Astrocyte (in vitro differentiated cells and primary cell): ENCODE data around the gene KRTAP5-10. TPM values are rescaled to one million over a fixed set of nuclear protein-coding genes. Genes with fewer than 3 reads are reported as not detected.
"Not testable (repeated sequence)": the region's sequence is repeated elsewhere in the genome, so short reads cannot be mapped to it uniquely, and the experiment has no call there.

Experiments used
- DNase-seq: peaks from one replicate; pipeline ENCODE4 v3.0.0-alpha.2; 2010; ENCODE audit warnings: low read depth
- FAIRE-seq: peaks from 2 replicates; lab custom pipeline; 2011; peaks lifted over from hg19 to GRCh38; lab: Jason Lieb, UNC
- H2AFZ ChIP-seq: 2 replicates; pipeline ENCODE4 v1.6.0; 2012; ENCODE audit warnings: low read depth, low read length, inconsistent platforms
- H3K27ac ChIP-seq: 2 replicates; pipeline ENCODE4 v1.5.1; 2011; ENCODE audit warnings: low read depth, low read length, inconsistent platforms
- H3K27me3 ChIP-seq: 2 replicates; pipeline ENCODE4 v1.6.0; 2011; ENCODE audit warnings: low read length, inconsistent platforms; ENCODE audit not compliant: insufficient read depth
- H3K36me3 ChIP-seq: 2 replicates; pipeline ENCODE4 v1.5.1; 2011; ENCODE audit warnings: low read length, inconsistent platforms; ENCODE audit not compliant: insufficient read depth
- H3K4me1 ChIP-seq: 2 replicates; pipeline ENCODE4 v1.5.1; 2011; ENCODE audit warnings: low read length, inconsistent platforms; ENCODE audit not compliant: insufficient read depth
- H3K4me2 ChIP-seq: 2 replicates; pipeline ENCODE4 v1.6.0; 2012; ENCODE audit warnings: low read length, inconsistent platforms
- H3K4me3 ChIP-seq: 2 replicates; pipeline ENCODE4 v1.5.1; 2011; ENCODE audit warnings: low read depth, mild to moderate bottlenecking, low read length, inconsistent platforms; ENCODE audit not compliant: insufficient read depth
- H3K79me2 ChIP-seq: 2 replicates; pipeline ENCODE4 v1.6.0; 2012; ENCODE audit warnings: mild to moderate bottlenecking, low read length, inconsistent platforms; ENCODE audit not compliant: insufficient read depth
- H3K9ac ChIP-seq: 2 replicates; pipeline ENCODE4 v1.6.0; 2012; ENCODE audit warnings: mild to moderate bottlenecking, low read length, inconsistent platforms
- H3K9me3 ChIP-seq: 2 replicates; pipeline ENCODE4 v1.5.1; 2012; ENCODE audit warnings: low read depth, mild to moderate bottlenecking, low read length, inconsistent platforms; ENCODE audit not compliant: insufficient read depth
- H4K20me1 ChIP-seq: 2 replicates; pipeline ENCODE4 v1.6.0; 2012; ENCODE audit warnings: low read length, inconsistent platforms; ENCODE audit not compliant: insufficient read depth
- H3K27ac Mint-ChIP-seq: one replicate; pipeline ENCODE4 v1.8.0; 2021; ENCODE audit warnings: mild to moderate bottlenecking, mixed read lengths; ENCODE audit not compliant: unreplicated experiment
- H3K27me3 Mint-ChIP-seq: one replicate; pipeline ENCODE4 v1.8.0; 2021; ENCODE audit warnings: low read depth, mixed read lengths; ENCODE audit not compliant: unreplicated experiment
- H3K36me3 Mint-ChIP-seq: one replicate; pipeline ENCODE4 v1.8.0; 2021; ENCODE audit warnings: low read depth, mixed read lengths; ENCODE audit not compliant: unreplicated experiment
- H3K4me1 Mint-ChIP-seq: one replicate; pipeline ENCODE4 v1.8.0; 2021; ENCODE audit warnings: low read depth, mixed read lengths; ENCODE audit not compliant: unreplicated experiment
- H3K4me3 Mint-ChIP-seq: one replicate; pipeline ENCODE4 v1.8.0; 2021; ENCODE audit warnings: mild to moderate bottlenecking, moderate library complexity, mixed read lengths; ENCODE audit not compliant: unreplicated experiment
- H3K9me3 Mint-ChIP-seq: one replicate; pipeline ENCODE4 v1.8.0; 2021; ENCODE audit warnings: mild to moderate bottlenecking, mixed read lengths; ENCODE audit not compliant: unreplicated experiment
- total RNA-seq: library from RNA; stranded (reverse); gene quantifications from 2 replicates; pipeline ENCODE4 v1.2.1, GENCODE V29; 2021

Gene KRTAP5-10
- total RNA-seq, 1 donor from 2014 or later: not detected

DNA sequence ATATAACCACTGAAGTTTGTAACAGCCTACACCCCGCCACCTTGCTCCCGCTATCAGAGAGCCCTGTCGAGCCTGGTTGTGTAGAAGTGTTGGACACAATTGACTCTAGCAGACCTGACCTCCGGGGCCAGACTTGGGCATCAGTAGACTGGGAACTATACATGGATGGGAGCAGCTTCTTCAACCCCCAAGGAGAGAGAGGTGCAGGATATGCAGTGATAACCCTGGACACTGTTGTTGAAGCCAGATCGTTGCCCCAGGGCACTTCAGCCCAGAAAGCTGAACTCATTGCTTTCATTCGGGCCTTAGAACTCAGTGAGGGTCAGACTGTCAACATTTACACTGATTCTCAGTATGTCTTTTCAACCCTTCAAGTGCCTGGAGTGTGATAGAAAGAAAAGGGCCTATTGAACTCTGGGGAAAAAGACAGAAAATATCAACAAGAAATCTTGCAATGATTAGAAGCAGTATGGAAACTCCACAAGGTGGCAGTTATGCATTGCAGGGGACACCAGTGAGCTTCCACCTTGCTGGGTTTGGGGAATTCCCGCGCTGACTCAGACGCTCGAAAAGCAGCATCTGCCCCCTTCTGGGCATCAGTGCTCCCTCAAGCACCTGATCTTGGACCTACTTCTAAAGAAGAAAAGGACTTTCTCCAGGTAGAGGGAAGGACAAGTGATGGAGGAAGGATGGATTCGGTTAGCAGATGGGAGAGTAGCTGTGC, 23.6 kb downstream of the KRTAP5-10 start:
- not testable (repeated sequence) for H3K9me3 ChIP-seq, H2AFZ ChIP-seq, H3K36me3 Mint-ChIP-seq, H3K36me3 ChIP-seq, DNase-seq, H3K4me3 ChIP-seq, H3K9me3 Mint-ChIP-seq, H3K27ac ChIP-seq, FAIRE-seq, H3K79me2 ChIP-seq, H3K27me3 ChIP-seq, H4K20me1 ChIP-seq, H3K27ac Mint-ChIP-seq, H3K4me3 Mint-ChIP-seq, H3K9ac ChIP-seq, H3K4me2 ChIP-seq, H3K4me1 ChIP-seq
- Mint-ChIP-seq H3K4me1 (peaks cover 13% of the 10 kb centered on the region), H3K27me3 (peaks cover 25% of the 10 kb centered on the region)

DNA sequence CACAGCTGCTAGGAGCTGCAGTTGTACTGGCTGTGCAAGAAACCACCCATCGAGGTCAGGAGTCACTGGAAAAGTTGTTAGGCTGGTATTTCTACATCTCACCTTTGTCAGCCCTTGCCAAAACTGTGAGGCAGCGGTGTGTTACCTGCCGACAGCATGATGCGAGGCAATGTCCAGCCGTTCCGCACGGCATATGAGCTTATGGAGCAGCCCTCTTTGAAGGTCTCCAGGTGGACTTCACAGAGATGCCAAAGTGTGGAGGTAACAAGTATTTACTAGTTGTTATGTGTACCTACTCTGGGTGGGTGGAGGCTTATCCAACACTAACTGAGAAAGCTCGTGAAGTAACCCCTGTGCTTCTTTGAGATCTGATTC, 24.2 kb downstream of the KRTAP5-10 start:
- H3K27me3 Mint-ChIP-seq: peaks cover 27% of the 10 kb centered on the region
- not testable (repeated sequence) for H3K27ac Mint-ChIP-seq, DNase-seq, H3K27me3 ChIP-seq, H3K4me3 ChIP-seq, H3K9me3 Mint-ChIP-seq, H3K4me1 ChIP-seq, H3K9ac ChIP-seq, H4K20me1 ChIP-seq, H3K36me3 ChIP-seq, H2AFZ ChIP-seq, FAIRE-seq, H3K27ac ChIP-seq, H3K9me3 ChIP-seq, H3K4me3 Mint-ChIP-seq, H3K36me3 Mint-ChIP-seq, H3K4me2 ChIP-seq, H3K79me2 ChIP-seq
- H3K4me1 Mint-ChIP-seq: peaks cover 13% of the 10 kb centered on the region

DNA sequence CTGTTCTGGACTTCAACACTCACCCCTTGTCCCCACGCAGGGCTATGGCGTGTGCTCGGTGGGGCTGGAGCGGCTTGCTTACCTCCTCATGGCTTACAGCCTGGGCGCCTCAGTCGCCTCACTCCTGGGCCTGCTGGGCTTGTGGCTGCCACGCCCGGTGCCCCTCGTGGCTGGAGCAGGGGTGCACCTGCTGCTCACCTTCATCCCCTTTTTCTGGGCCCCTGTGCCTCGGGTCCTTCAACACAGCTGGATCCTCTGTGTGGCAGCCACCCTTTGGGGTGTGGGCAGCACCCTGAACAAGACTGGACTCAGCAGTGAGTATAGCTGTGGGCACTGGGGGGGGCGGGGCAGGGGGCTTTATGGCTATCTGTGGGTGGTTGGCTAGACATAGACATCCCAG, 37.9 kb downstream of the KRTAP5-10 start:
- not testable (repeated sequence) for H4K20me1 ChIP-seq, H3K27ac ChIP-seq, H3K4me3 ChIP-seq, FAIRE-seq, H3K4me1 ChIP-seq, H3K27ac Mint-ChIP-seq, H3K27me3 ChIP-seq, H3K36me3 Mint-ChIP-seq, DNase-seq, H3K36me3 ChIP-seq, H3K9me3 ChIP-seq, H3K9me3 Mint-ChIP-seq, H3K9ac ChIP-seq, H3K4me3 Mint-ChIP-seq, H3K79me2 ChIP-seq, H3K4me1 Mint-ChIP-seq, H2AFZ ChIP-seq, H3K4me2 ChIP-seq
- peaks cover 48% of the 10 kb centered on the region for H3K27me3 Mint-ChIP-seq

DNA sequence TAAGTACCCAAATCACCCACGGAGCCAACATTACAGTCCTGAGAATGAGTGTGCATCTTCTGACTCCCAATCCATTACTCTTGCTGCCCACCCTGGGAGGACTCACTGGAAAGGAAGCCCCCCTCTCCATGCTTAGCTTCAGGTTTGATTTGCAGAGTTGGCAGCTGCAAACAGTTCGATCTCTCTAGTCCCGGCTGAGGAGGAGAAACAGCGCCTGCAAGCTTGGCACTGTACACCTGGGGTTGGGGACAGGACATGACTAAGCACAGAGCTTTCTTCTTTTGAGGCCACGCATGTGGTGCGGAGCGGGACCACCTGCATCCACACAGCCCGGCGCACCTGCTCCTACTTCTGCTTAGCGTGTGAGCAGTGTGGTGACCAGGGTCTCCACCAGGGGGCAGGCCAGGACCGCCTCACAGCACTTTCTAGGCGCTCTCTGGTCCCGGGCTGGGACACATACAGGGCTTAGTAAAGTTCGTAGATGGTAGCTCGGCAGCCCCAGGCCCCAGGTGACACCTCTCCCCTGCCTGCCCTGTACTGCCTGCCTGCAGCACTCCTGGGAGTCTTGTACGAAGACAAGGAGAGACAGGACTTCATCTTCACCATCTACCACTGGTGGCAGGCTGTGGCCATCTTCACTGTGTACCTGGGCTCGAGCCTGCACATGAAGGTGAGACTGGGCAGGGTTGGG, 39.6 kb downstream of the KRTAP5-10 start:
- H3K4me1 ChIP-seq, H4K20me1 ChIP-seq, DNase-seq, H3K27ac ChIP-seq, H3K27ac Mint-ChIP-seq, H3K9me3 Mint-ChIP-seq, H3K27me3 ChIP-seq, H3K9ac ChIP-seq, H2AFZ ChIP-seq, H3K4me3 ChIP-seq, H3K79me2 ChIP-seq, H3K36me3 Mint-ChIP-seq, H3K4me2 ChIP-seq, H3K4me3 Mint-ChIP-seq, H3K36me3 ChIP-seq, FAIRE-seq, H3K4me1 Mint-ChIP-seq, H3K9me3 ChIP-seq: not testable (repeated sequence)
- peaks cover 50% of the 10 kb centered on the region for H3K27me3 Mint-ChIP-seq
